Measurements from ENCODE around the gene TNKS1BP1. TPM values are rescaled to one million over a fixed set of nuclear protein-coding genes. Genes with fewer than 3 reads are reported as not detected.

The TNKS1BP1 gene
- total RNA-seq, 1 donor from 2014 or later = 160 TPM

Other genes starting within 250 kb of the TNKS1BP1 start
- gene LRRC55, start 143.0 kb downstream of the TNKS1BP1 start, total RNA-seq = 0.08 TPM
- 1.8 TPM for gene APLNR, start 87.7 kb downstream of the TNKS1BP1 start, total RNA-seq
- 74.9 TPM for gene SSRP1, start 10.9 kb upstream of the TNKS1BP1 start, total RNA-seq
- not detected for gene P2RX3, start 13.4 kb upstream of the TNKS1BP1 start, total RNA-seq
- not detected for gene PRG3, start 56.2 kb upstream of the TNKS1BP1 start, total RNA-seq
- not detected for gene PRG2, start 65.7 kb upstream of the TNKS1BP1 start, total RNA-seq
- gene SLC43A3, start 102.2 kb upstream of the TNKS1BP1 start, total RNA-seq = 28.2 TPM
- 0.56 TPM for gene RTN4RL2, start 135.6 kb upstream of the TNKS1BP1 start, total RNA-seq
- 1.00 TPM for gene SLC43A1, start 190.8 kb upstream of the TNKS1BP1 start, total RNA-seq
- gene TIMM10, start 205.8 kb upstream of the TNKS1BP1 start, total RNA-seq = 43.6 TPM
- not detected for gene SMTNL1, start 212.6 kb upstream of the TNKS1BP1 start, total RNA-seq
- 36.9 TPM for gene UBE2L6, start 242.7 kb upstream of the TNKS1BP1 start, total RNA-seq